ENCODE data around the gene NTN1. TPM values are rescaled to one million over a fixed set of nuclear protein-coding genes. Genes with fewer than 3 reads are reported as not detected.

The NTN1 gene
- total RNA-seq, 1 donor from 2014 or later = 4.1 TPM

DNA sequence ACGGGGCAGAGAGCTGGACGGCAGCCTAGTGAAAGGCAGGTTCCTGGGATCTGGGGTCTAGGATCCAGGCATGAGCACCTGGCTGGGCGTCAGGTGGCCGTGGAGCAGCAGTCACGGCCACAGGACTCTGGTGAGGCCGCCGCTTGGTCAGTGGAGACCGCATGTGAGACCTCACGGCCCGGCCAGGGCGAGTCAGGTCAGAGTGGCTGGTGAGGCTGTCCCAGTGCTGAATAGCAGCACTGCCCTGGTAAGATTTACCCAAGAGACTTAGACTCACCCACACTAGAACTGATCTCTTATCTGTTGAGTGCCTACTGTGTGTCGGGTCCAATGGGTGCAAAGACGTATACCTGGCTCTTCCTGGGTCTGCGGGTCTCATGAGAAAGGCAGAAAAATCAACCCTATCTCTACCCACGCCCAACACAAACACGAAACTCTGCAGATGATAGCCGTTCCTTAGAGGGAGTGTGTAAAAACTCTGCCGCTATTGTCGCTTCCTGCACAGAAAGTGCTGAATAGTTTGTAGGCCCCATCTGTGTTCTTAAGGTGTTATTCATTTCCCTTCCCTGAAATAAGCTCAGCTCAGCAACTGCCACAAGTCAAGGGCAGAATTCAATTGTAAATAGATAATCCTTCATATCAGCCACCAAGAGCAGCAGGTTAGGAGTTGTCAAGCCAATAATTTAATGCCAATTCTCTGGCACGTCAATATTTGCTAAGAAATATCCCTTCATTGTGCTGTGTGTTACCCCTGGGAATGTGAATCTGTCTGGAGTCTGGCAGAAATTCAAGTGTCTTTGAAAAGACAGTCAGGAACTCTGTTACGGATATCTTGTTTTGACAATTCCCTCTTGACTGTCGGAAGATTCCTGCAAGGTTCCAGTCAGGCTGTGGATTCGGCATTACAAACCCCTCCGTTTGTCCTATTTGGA, 240.0 kb downstream of the NTN1 start:
- intact Hi-C loops (cut with DNase I) = no loop called here
- DNase-seq (no peak), ATAC-seq (no peak)
- H3K27me3 ChIP-seq = no peaks in the 10 kb centered on the region
- TF ChIP-seq CTCF (IDR thresholded peaks at IDR 0.05) = no peak
- no peak overlapping the region for H3K27ac ChIP-seq
- H3K9me3 ChIP-seq = no peaks in the 10 kb centered on the region
- no peaks in the 10 kb centered on the region for H3K36me3 ChIP-seq
- no peak overlapping the region for H3K4me3 ChIP-seq
- peaks cover 13% of the 10 kb centered on the region for H3K4me1 ChIP-seq

- no peak for ATAC-seq
- no peak overlapping the region for H3K4me3 ChIP-seq
- DNase-seq = no peak
- H3K36me3 ChIP-seq = no peaks in the 10 kb centered on the region
- H3K27me3 ChIP-seq = no peaks in the 10 kb centered on the region
- H3K4me1 ChIP-seq = no peaks in the 10 kb centered on the region
- no peaks in the 10 kb centered on the region for H3K9me3 ChIP-seq
- no peak for TF ChIP-seq CTCF (IDR thresholded peaks at IDR 0.05)
- intact Hi-C loops (cut with DNase I) = no loop called here
- H3K27ac ChIP-seq = no peak overlapping the region
Measured at GRCh38 chr17:9266031-9266680, 244.8 kb downstream of the NTN1 start.

DNA sequence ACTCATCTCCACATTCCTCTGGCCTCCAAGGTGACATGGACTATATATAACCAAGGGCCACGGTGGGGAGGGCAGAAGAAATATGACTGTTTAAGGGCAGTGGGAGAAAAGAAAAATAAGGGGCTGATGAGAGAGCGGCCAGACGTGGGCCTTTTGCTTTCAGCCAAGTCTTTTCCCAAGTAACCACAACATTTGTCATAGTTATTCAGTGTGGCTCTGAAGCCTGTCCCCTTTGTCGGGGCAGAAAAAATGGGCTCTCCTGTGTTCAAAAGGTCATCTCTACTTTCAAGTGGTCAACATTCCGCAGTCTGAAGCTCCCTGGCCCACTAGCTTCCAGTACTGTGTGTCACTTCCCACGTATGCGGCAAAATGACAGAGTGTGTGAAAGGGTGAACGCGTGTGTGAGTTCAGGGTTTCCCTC, 245.4 kb downstream of the NTN1 start:
- Histone ChIP-seq H3K27ac (no peak overlapping the region), H3K4me1 (no peaks in the 10 kb centered on the region), H3K4me3 (no peak overlapping the region), H3K27me3 (no peaks in the 10 kb centered on the region), H3K36me3 (no peaks in the 10 kb centered on the region), H3K9me3 (no peaks in the 10 kb centered on the region)
- intact Hi-C loops (cut with DNase I) = no loop called here
- DNase-seq (no peak), ATAC-seq (no peak)
- TF ChIP-seq CTCF (IDR thresholded peaks at IDR 0.05) = no peak

- ATAC-seq = no peak
- intact Hi-C loops (cut with DNase I) = no loop called here
Measured at GRCh38 chr17:9268546-9268945, 247.2 kb downstream of the NTN1 start.

More at GRCh38 chr17:9268546-9268945, 247.2 kb downstream of the NTN1 start:
- H3K27me3 ChIP-seq = no peaks in the 10 kb centered on the region
- no peak for DNase-seq
- no peak for TF ChIP-seq CTCF (IDR thresholded peaks at IDR 0.05)
- H3K27ac ChIP-seq = no peak overlapping the region
- no peaks in the 10 kb centered on the region for H3K36me3 ChIP-seq
- no peaks in the 10 kb centered on the region for H3K9me3 ChIP-seq
- no peak overlapping the region for H3K4me3 ChIP-seq
- H3K4me1 ChIP-seq = no peaks in the 10 kb centered on the region

Measured in upper lobe of right lung (tissue), 1 donor.